Left cardiac atrium (tissue), 4 donors: ENCODE results near the gene CD8A. TPM values are rescaled to one million over a fixed set of nuclear protein-coding genes. Genes with fewer than 3 reads are reported as not detected.
"Not testable (repeated sequence)": the region's sequence is repeated elsewhere in the genome, so short reads cannot be mapped to it uniquely, and the experiment has no call there.

Source experiments
- ATAC-seq, 2 donors: fragments of 200-7000 bp; cut with Tn5 transposase; one replicate each; pipeline ENCODE4 v1.9.1; 2020; ENCODE audit warnings: mild to moderate bottlenecking in 2 of 2, moderate library complexity in 2 of 2
- DNase-seq: peaks from one replicate; pipeline ENCODE4 v3.0.0-alpha.2; 2020
- intact Hi-C, 2 donors: fragments of 100-400 bp; cut with DNase I; formaldehyde crosslinking; loops; one replicate each; pipeline versions ENCODE4 v1.14.1 to v1.15.1; 2022 to 2023
- long read RNA-seq: library from polyadenylated mRNA; unstranded; transcript quantifications from one replicate; pipeline ENCODE4 v2.0.0, GENCODE V29; 2021
- total RNA-seq, 2 donors: library from RNA; stranded (reverse); fragmentation: NEBNext Ultra II Directional; extraction: Animal tissue kit (Norgen Biotek cat#: 25700); gene quantifications; one replicate each; pipeline ENCODE4 v1.2.1, GENCODE V29; 2021
- donor health status: DM: no; HTN: yes; CAD: no.
- donor health status: DM: no; HTN: yes; CAD: no; lungs with severe emphysema.
- donor health status: DM: yes; HTN: yes; CAD: no.
- donor health status: Dilated cardiomyopathy.

Gene CD8A
- total RNA-seq, result 1 to 10 TPM; 2.8 to 4.4 TPM
- long read RNA-seq, partial matches to known transcripts, result 0 of 2 reads
- long read RNA-seq, other reads (novel, unspliced or antisense), result 1 of 2 reads

DNA sequence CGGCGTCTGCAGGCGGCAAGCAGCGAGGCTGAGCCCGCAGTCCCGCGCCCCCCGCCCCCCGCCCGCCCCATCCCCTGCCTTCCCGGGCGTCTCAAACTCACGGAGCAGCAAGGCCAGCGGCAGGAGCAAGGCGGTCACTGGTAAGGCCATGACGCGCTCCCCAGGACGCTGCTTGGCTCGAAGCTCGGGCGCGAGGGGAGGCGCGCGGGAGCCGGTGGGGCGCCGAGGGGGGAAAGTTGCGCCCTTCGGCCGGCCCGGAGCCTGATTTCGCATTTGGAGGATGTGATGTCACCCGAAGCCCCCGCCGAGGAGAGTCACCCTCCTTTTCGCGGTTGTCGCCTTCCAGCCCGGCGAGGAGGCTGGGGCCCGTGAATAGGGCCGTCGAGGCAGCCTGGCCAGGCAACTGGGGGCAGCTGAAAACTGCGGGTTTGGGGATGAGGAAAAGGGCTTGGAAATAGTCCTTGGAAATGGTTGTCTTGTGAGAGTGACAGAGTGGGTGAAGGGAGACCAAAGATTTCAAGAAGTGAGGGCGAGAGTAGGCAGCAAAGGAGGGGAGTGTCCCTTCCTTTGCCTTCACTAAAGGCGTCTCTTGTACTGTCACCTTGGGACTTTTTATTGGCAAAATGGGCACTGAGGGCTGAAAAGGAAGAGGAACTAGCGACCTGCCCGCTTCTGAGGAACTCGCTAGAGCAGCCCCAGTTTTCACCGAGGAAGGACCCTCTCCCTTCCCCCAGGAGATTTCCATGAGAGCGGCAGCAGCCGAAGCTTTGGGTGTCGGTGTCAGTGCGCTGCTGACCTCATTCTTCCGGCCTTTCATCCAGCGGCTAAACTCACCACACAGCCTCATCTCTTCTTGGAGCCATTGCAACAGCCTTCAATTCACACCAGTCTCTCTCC is at the start of gene CD8A:
TSS of gene CD8A (minus strand) at position 238 of the 897 bp plus-strand sequence. CDS start at position 150, 88 bp downstream.
- ATAC-seq (peak in 1 of 2 donors; percentile 4), DNase-seq (no peak)
- intact Hi-C loops, result no loop called here

DNA sequence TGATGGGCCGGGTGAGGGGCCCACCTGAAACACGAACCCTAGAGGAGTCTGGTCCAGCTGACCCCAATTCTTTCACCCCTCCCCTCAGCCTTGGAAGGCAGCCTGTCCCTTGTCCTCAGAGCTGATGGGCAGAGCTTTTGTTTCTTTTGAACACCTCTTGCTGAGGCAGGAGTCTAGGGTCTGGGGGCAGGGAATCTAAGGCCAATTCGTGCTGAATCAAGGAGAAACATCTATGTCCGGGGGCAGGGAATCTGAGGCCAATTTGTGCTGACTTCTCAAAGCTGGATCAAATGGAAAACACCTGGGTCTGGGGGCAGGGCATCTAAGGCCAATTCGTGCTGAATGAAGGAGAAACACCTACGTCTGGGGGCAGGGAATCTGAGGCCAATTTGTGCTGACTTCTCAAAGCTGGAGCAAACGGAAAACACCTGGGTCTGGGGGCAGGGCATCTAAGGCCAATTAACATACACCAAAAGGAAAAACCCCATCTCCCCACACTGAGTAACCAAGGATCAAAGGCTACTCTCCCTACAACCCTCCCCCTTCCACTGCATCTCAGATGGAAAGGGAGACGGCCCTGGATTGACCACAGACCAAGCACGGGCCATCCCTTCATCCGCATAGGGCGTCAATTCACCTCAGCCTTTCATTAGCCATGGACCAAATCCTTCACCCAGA is 49.3 kb upstream of the CD8A start:
- ATAC-seq, intact Hi-C loops, DNase-seq: not testable (repeated sequence)

DNA sequence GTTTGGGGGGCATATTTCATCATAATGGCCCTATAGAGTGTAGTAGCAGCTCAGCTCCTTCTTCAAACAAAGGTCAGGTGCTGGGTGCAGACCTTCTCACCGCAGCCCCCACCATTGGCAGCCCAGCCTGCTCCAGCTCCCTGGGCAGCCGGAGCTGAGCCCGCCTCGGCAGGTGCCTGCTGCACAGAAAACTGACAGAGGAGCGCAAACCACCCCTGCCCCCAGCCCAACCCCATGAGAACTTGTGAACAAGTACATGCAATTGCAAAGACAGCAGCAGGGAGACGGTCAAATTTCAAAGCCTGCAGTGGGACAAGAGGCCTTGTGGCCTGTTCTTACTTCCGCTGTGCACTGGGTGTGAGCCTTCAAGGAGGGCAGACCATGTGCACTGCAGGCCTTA is 48.7 kb upstream of the CD8A start:
- ATAC-seq, DNase-seq, intact Hi-C loops: not testable (repeated sequence)

DNA sequence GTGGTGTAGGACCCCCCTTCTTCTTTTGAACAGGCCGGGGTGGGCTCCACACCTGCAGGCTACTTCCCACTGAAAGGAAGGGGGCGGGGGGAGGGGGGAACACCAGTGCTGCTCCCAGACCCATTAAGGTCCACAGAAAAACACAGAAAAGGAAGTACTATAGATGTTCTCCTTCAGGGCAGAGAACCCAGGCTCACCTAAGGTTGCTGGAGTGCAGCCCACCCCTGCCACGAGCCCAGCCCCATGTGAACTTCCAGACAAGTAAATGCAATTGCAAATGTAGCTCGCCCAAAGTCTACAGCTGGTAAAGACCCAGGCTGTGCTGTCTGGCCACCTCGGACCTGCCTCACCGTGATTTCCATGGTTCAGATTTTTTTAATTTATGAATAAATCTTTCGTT is 47.0 kb upstream of the CD8A start:
- DNase-seq, ATAC-seq, intact Hi-C loops: not testable (repeated sequence)

DNA sequence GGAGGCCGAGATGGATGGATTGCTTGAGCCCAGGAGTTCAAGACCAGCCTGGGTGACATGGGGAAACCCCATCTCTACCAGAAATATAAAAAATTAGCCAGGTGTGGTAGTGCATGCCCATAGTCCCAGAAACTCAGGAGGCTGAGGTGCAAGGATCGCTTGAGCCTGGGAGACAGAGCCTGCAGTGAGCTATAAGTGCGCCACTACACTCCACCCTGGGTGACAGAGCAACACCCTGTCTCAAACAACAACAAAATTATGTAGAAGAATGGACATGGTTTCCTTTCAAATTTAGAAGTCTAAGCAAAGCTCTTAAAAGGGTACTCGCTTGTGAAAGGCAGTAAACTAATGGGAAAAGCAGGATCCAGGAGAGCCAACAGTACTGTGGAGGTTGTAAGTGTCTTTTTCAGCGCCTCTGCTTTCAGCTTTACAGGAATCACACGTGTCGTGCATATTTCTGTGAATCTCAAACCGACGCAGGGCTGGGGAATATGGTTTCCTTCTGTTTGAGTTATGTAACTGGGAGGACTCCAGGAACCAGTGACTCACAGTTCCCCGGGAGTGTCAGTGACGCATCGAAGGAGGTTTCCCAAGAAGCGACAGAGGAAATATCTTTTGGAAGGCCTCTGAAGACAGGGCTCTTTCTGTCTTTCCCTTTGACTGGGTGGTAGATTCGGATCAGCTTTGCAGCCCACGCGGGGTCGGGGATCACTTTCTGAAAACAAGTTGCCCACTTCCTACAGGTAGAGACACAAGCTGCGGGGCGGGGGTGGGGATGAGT is 46.4 kb upstream of the CD8A start:
- ATAC-seq (peak; percentile 91 to 95), DNase-seq (peak; percentile 79)
- intact Hi-C loops, result not testable (repeated sequence)

DNA sequence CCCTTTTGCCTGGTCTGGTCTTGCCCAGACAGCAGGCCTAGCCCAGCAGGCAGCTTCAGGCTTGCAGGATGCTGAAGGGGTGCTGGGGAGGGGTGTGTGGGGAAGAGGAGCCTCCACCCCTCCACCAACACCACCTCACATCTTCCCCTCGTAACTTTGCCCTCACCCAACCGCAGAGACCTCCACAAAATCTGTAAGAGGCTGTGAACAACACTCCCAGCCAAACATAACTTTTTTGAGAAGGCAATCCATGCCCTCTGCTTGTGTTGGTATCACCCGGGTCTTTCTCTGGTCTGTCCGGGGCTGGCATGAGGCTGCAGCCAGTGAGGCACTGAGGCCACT is 44.8 kb upstream of the CD8A start:
- intact Hi-C loops, DNase-seq, ATAC-seq: not testable (repeated sequence)

DNA sequence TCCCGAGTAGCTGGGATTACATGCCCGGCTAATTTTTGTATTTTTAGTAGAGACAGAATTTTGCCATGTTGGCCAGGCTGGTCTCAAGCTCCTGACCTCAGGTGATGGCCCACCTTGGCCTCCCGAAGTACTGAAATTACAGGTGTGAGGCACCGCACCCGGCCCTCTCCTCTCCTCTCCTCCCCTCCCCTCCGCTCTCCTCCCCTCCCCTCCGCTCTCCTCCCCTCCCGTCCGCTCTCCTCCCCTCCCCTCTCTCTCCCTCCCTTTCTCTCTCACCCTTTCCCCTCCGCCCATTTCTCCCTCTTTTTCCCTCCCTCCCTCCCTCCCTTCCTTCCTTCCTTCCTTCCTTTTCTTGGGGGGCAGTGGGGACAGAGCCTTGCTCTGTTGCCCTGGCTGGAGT is 42.6 kb upstream of the CD8A start:
- no peak for ATAC-seq
- DNase-seq, result no peak
- intact Hi-C loops, result no loop called here

DNA sequence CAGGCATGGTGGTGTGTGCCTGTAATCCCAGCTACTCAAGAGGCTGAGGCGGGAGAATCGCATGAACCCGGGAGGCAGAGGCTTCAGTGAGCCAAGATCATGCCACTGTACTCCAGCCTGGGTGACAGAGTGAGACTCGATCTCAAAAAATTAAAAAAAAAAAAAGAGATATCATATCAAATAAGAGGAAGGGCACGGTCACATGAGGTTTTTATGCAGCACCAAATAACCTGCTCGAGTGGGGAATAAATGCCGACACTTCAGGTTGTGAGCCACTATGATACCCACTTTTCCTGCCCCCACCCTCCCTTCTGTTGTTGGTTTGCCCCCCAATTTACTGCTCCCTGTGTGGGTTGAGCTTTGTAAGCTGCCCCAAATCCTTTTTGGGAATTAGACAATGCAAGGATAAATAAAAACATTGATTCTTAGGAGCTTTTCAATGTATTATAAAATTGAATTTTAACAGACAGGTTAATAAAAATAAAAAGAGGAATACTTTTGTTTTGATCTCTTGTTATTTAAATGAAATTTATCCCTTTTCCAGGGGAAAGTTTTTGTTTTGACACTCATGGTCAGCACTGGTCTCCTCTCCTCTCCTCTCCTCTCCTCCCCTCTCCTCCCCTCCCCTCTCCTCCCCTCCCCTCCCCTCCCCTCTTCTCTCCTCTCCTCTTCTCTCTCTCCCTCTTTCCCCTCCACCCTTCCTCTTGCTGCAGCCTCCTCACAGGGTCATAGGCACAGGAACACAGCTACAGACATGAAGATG is 41.8 kb upstream of the CD8A start:
- DNase-seq (no peak), ATAC-seq (no peak)
- intact Hi-C loops, result no loop called here

DNA sequence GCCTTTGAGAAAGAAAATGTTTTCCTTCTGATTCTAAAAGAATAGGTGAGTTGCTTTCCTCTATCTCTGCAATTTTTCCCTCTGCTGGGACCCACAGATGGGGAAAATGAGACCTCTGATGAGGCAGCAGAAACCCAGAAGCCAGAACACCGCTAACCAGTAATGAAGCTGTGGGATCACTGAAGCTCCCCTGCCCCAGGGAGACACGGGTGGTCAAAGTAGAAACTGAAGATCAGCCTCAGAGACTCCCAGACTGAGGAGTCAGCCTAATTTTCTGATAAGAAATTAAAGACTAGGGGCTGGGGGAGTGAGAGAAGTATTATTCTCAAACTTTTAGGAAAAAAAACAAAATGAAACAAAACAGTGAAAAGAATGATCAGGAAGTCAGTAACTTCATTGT is 40.8 kb upstream of the CD8A start:
- no peak for ATAC-seq
- intact Hi-C loops, result no loop called here
- DNase-seq, result no peak

DNA sequence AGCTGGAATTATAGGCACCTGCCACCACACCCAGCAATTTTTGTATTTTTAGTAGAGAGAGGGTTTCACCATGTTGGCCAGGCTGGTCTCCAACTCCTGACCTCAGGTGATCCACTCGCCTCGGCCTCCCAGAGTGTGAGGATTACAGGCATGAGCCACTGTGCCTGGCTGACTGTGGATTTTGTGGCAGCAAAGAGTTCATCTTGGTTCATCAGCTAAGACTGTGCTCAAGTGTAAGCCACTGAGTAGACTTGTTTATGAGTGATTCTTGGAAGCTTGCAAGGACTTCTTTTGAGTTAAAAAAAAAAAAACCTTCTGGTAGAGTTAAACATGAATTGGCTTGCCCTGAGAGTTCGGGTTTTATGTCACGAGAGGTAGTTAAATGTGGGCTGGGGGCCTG is 36.2 kb upstream of the CD8A start:
- intact Hi-C loops, result no loop called here
- DNase-seq (no peak), ATAC-seq (no peak)

DNA sequence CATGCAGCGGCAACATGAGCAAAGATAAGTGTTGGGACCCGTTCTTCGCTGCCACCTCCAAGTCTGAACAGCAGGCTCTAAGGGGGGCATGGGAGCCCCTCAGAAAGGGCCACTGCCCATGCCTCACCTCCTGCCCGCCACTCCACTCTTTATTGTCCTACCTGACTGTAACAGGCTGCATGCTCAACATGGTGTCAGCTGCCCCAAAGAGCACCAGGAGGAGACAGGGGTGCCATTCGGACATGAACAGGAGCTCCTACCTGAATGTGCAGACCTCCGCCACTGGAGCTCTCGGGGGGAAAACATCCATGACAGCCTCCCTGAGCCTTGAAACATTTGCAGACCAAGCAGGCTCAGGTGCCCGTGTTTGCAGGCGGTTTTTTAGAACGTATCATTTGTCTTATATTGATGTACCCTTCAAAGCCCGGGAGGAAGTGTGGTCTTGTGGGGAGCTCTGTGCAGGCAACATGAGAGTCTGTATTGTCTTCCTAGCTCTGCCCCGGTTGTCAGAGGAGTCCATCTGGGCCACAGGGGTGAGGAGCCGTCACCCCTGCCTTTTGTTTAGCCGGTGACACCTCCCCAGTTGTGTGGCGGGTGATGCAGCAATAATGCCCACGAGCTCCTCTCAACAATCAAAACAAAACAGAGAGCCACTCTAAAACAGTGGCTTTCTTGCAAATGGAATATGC is 35.1 kb upstream of the CD8A start:
- ATAC-seq (peak; percentile 15 to 55), DNase-seq (no peak)
- intact Hi-C loops, result no loop called here

DNA sequence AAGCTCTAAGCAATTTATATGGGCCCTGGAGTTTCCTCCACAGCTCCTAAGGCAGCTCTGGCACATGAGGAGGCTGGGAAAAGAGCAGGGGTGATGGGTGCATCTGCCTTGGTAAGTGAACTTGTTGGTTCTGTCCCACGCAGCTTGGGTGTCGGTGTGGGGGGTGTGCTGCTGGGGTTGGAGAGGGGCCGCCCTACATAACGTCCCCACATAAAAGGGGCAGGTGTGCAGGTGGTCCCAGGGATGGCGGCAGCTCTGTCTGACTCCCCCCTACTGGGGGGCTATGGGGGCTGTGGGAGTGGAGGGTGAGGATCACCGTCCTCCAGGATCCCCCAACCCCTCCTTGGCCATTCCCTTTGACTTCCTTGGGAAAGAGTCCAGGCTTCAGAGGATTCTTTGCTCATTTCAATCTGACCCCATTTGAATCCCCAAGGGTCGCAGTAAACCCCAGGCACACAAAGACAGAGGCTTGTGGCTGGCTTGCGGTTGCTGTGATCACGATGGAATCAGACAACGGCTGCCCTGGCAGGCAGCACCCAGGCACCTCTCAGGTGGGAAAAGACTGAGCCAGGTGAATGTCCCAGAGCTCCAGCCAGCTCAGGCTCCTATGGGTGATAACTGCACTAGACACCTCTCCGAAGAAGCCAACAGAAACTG is 34.5 kb upstream of the CD8A start:
- ATAC-seq, result no peak
- DNase-seq, result no peak
- intact Hi-C loops, result no loop called here

DNA sequence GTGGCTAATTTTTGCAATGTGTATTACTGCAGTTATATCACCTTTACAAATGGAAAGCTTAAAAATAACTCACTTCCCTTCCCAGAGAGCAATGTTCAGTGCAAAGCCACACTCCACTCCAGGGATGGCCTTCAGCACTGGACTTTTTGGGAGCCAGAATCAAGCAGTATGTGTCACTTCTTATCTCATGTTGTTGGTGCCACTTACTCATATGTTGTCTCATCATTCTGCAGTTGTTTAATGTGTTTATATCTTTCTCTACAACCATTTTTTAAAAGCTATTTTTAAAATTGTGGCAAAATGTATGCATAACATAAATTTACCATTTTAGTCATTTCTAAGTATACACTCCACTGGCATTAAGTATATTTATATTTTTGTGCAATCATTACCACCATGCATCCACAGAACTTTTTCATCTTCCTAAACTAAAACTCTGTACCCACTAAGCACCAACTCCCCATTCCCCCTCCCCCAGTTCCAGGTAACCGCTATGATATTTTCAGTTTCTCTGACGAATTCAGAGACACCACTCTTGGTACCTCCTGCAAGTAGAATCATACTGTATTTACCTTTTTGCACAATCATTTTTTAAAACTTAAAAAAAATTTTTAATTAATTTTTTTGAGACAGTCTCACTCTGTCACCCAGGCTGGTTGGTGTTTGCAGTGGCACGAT is 32.1 kb upstream of the CD8A start:
- intact Hi-C loops, result no loop called here
- no peak for DNase-seq
- no peak for ATAC-seq

DNA sequence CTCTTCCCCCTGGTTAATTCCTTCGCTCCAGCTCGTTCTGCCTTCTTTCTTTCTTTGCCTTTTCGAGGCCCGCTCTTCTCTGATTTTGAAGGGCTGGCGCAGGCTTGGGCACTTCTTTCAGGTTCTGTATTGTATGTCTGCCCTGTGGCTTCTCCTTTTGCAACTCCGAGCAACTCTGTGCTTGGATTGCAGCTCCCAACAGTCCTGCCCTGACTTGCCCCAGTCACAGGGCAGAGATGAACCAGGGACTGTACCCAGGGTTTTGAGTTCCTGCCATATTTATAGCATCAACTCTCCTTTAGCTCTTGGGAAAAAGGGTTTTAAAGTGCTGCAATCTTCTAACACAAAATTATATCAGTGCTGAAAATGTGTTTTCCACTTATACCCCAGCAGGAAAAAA is 31.1 kb upstream of the CD8A start:
- DNase-seq, result no peak
- no peak for ATAC-seq
- intact Hi-C loops, result no loop called here

DNA sequence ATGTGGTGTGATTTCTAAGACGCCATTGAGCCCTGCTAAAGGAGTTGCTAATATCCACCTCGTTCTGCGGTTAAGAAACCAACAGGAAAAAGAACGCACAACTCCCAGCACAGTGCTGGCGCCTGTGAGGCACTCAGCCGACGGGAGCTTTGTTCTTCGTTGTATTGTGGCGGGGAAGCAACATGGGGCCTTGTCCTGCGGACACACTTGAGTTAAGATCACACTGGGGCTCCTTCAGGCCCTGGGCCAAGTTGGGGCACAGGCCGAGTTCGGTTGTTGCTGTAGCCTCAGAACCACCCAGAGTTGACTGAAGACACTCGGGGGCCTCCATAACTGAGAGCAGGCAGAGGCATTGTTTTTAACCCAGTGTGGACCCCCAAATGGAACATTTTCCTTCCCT is 30.6 kb upstream of the CD8A start:
- intact Hi-C loops, result no loop called here
- DNase-seq (no peak), ATAC-seq (no peak)

DNA sequence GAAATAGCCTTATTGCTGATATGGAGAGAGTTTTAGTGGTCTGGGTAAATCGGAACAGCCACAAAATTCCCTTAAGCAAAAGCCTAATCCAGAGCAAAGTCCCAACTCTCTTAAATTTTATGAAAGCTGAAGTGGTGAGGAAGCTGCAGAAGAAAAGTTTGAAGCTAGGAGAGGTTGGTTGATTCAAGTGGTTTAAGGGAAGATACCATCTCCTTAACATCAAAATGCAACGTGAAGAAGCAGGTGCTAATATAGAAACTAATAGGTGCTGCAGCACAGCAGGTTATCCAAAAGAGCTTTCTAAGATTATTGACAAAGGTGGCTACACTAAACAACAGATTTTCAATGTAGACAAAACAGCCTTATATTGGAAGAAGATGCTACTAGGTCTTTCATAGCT is 28.2 kb upstream of the CD8A start:
- DNase-seq (no peak), ATAC-seq (no peak)
- intact Hi-C loops, result no loop called here

DNA sequence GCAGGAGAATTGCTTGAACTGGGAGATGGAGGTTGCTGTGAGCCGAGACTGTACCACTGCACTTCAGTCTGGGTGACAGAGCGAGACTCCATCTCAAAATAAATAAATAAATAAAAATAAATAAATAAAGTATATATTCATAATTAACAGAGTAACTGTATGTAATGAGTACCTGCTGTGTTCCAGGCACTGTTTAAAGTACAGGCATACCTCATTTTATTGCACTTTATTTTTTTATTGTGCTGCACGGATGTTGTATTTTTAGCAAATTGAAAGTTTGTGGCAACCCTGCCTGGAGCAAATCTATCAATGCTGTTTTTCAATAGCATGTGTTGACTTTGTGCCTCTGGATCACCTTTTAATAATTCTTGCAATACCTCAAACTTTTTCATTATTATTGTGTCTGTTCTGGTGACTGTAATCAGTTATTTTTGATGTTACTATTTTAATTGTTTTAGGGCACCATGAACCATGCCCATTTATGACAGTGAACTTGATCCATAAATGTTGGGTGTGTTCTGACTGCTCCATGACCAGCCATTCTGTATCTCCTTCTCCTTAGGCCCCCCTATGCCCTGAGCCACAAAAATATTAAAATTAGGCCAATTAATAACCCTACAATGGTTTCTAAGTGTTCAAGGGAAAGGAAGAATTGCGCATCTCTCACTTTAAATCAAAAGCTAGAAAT is 27.5 kb upstream of the CD8A start:
- ATAC-seq, result no peak
- intact Hi-C loops, result no loop called here
- no peak for DNase-seq
